Measurements from ENCODE around the gene CAMK2N2. TPM values are rescaled to one million over a fixed set of nuclear protein-coding genes. Genes with fewer than 3 reads are reported as not detected.

CAMK2N2 gene
- total and polyA plus RNA-seq, 4 donors, result 0.03 to 0.58 (median 0.17) TPM

GRCh38 chr3:184230081-184230602 is 31.2 kb downstream of the CAMK2N2 start:
- peaks cover 0 to 11% (median 6%) of the 10 kb centered on the region in 5 donors for H3K4me1 ChIP-seq (ENCODE audit: control insufficient read depth in 5 of 5, insufficient read depth in 5 of 5, low read length in 5 of 5)
- H3K9me3 ChIP-seq (ENCODE audit: control insufficient read depth in 4 of 4, insufficient read depth in 3 of 4, low read length in 3 of 4), result peaks cover 0 to 2% (median 0%) of the 10 kb centered on the region in 4 donors
- H3K36me3 ChIP-seq (ENCODE audit: control insufficient read depth in 4 of 4, insufficient read depth in 4 of 4, low read length in 4 of 4), result no peaks in the 10 kb centered on the region
- H3K4me3 ChIP-seq, result peak overlapping the region; percentile 7
- DNase-seq (no peak), ATAC-seq (ENCODE audit: insufficient read depth, low FRiP score) (no peak)
- peaks cover 0 to 39% (median 33%) of the 10 kb centered on the region in 3 donors for H3K27me3 ChIP-seq (ENCODE audit: control insufficient read depth in 3 of 3, insufficient read depth in 3 of 3, low read length in 2 of 3)
- no peak overlapping the region for H3K9ac ChIP-seq (ENCODE audit: insufficient read depth in 1 of 2, low read length in 2 of 2)
- 1% methylated on average over 41 to 61 of the region's 61 CpGs for WGBS, 2 donors
- TF ChIP-seq CTCF (IDR thresholded peaks at IDR 0.05; ENCODE audit: control extremely low read depth, extremely low read depth), result no peak
- H3K27ac ChIP-seq (ENCODE audit: low read depth in 1 of 2, low read length in 1 of 2), result no peak overlapping the region

GRCh38 chr3:184229394-184230080 is 31.8 kb downstream of the CAMK2N2 start, which contains the start of gene VWA5B2:
Gene VWA5B2 (plus strand): TSS chr3:184229585. CDS start chr3:184230529, 944 bp downstream.
- no peaks in the 10 kb centered on the region for H3K36me3 ChIP-seq (ENCODE audit: control insufficient read depth in 4 of 4, insufficient read depth in 4 of 4, low read length in 4 of 4)
- H3K27ac ChIP-seq (ENCODE audit: low read depth in 1 of 2, low read length in 1 of 2), result no peak within 1 kb of the TSS
- TF ChIP-seq CTCF (IDR thresholded peaks at IDR 0.05; ENCODE audit: control extremely low read depth, extremely low read depth), result no peak
- H3K4me1 ChIP-seq (ENCODE audit: control insufficient read depth in 5 of 5, insufficient read depth in 5 of 5, low read length in 5 of 5), result peaks cover 0 to 11% (median 6%) of the 10 kb centered on the region in 5 donors
- H3K9me3 ChIP-seq (ENCODE audit: control insufficient read depth in 4 of 4, insufficient read depth in 3 of 4, low read length in 3 of 4), result peaks cover 0 to 2% (median 0%) of the 10 kb centered on the region in 4 donors
- peak within 1 kb of the TSS; percentile 18 for H3K4me3 ChIP-seq
- DNase-seq (peak; percentile 28 to 63 (median 61)), ATAC-seq (ENCODE audit: insufficient read depth, low FRiP score) (peak; percentile 68)
- peaks cover 0 to 39% (median 33%) of the 10 kb centered on the region in 3 donors for H3K27me3 ChIP-seq (ENCODE audit: control insufficient read depth in 3 of 3, insufficient read depth in 3 of 3, low read length in 2 of 3)
- 0 to 1% methylated on average over 52 to 66 of the region's 66 CpGs for WGBS, 2 donors
- H3K9ac ChIP-seq (ENCODE audit: insufficient read depth in 1 of 2, low read length in 2 of 2), result no peak within 1 kb of the TSS

GRCh38 chr3:184228376-184229137 is 32.8 kb downstream of the CAMK2N2 start:
- Histone ChIP-seq H3K9ac (ENCODE audit: insufficient read depth in 1 of 2, low read length in 2 of 2) (no peak overlapping the region), H3K4me3 (no peak overlapping the region), H3K4me1 (ENCODE audit: control insufficient read depth in 5 of 5, insufficient read depth in 5 of 5, low read length in 5 of 5) (peaks cover 0 to 11% (median 6%) of the 10 kb centered on the region in 5 donors), H3K27me3 (ENCODE audit: control insufficient read depth in 3 of 3, insufficient read depth in 3 of 3, low read length in 2 of 3) (peaks cover 0 to 39% (median 33%) of the 10 kb centered on the region in 3 donors), H3K36me3 (ENCODE audit: control insufficient read depth in 4 of 4, insufficient read depth in 4 of 4, low read length in 4 of 4) (no peaks in the 10 kb centered on the region), H3K9me3 (ENCODE audit: control insufficient read depth in 4 of 4, insufficient read depth in 3 of 4, low read length in 3 of 4) (peaks cover 0 to 2% (median 0%) of the 10 kb centered on the region in 4 donors), H3K27ac (ENCODE audit: low read depth in 1 of 2, low read length in 1 of 2) (no peak overlapping the region)
- DNase-seq, result no peak
- no peak for TF ChIP-seq CTCF (IDR thresholded peaks at IDR 0.05; ENCODE audit: control extremely low read depth, extremely low read depth)
- WGBS, 2 donors, result 38 to 40% methylated on average over 12 of the region's 12 CpGs
- ATAC-seq (ENCODE audit: insufficient read depth, low FRiP score), result no peak

Measured in lung (tissue), 12 donors.